WTC11 (cell line): ENCODE measurements around the gene LANCL2.

ENCODE experiments used
- CTCF ChIP-seq: fragments of 200-600 bp; IDR thresholded peaks from 2 replicates; pipeline ENCODE4 v1.8.0; 2022; ENCODE audit warnings: antibody characterized with exemption
- TCF7 ChIP-seq: sonication (generic); formaldehyde crosslinking; IDR thresholded peaks from 2 replicates; pipeline ENCODE4 v1.8.0; 2022; ENCODE audit warnings: mild to moderate bottlenecking, low read depth, missing genetic modification reagents, moderate library complexity

- TF ChIP-seq TCF7 (CRISPR knock-in tag) (no peak), CTCF (no peak)
These were observed 116.0 kb downstream of the LANCL2 start for GRCh38 chr7:55481155-55481554.
